HG03064 (cell line): Measurements from ENCODE around the gene NEK10.

Experiments
- ATAC-seq: cut with Tn5 transposase; IDR thresholded peaks from one replicate; pipeline ENCODE4 v1.9.1; 2021; ENCODE audit warnings: low read depth; ENCODE audit not compliant: unreplicated experiment

NEK10 gene

DNA sequence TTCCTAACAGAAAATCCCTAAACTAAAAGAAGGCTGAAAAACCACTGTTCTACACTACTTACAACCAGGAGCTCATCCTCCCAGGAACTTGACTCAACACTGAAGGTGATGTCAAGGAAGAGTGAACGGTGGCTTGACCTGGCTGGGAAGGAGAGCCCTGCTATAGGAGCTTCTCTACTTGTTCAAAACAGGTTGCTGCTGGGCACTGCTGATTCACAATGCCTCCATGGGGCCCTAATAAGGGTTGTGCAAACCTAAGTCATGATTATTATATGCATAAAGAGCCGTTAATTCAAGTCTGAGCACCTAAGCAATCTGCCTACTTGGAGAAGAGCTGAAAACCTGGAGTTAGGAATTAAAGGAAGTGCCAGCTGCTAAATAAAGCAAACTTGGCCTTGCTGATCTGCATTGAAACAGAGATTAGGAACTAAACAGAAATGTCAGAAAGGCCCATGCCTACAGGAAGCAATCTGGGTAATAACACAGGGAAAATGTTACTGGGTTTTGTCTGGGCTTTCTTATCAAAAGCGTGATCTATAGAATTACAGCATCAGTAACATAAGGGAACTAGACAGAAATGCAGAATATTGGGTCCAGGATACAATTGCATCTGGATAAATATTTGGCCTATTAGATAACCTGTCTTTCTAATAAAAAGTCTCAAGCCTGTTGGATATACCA is 243.2 kb downstream of the NEK10 start:
- no peak for ATAC-seq

DNA sequence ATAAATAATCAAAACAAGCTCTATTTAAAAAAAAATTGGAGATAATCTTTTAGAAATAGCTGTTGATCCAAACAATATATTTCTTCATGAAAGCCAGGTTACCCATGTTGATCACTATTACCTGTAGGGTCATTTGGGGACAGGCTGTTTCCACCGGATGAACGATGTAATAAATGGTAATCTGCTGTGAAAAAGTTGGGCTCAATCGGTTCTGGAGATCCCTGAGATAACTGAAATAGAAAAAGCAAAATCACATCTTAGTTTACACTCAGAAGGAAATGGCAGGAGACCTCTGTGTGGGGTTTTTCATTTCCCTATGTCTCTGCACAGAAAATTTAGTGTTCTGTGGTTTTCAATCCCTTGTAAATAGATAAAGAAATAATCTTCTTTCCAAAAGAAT is 249.5 kb downstream of the NEK10 start:
- no peak for ATAC-seq

DNA sequence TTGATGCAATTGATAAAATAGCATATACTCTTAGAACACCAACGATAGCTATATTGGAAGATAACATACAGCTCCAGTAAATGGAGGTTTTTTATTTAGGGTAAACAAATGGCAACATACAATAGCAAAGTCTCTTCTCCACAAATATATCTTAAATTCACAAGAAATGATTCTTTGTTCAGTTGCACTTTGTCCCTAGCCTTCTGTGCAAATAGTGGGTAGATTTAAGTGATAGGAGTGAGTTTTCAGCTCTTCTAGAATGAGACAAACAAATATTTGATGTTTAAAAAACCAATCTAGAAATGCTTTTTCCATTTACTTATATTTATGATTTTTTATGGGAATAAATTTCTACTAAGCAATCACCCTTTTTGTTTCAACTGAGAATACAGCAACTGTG is 253.8 kb downstream of the NEK10 start:
- no peak for ATAC-seq

DNA sequence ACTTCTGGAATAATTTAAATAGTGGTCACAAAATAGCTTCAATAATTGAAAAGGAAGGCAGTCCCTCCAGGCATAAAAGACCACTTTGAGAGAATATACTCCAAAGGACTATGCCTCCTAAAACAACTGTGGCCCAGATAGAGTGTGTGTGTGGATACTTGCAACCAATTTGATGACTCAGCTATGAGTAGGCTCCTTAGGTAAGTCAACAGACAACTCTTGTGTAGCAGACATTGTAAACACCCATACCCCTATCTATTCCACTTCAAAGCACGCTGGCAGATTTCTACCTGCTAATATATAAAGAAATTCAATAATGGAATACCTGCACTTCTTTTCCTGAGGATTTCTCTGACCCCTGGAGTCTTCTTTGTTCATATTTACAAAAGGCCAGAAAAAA is 254.5 kb downstream of the NEK10 start:
- no peak for ATAC-seq

DNA sequence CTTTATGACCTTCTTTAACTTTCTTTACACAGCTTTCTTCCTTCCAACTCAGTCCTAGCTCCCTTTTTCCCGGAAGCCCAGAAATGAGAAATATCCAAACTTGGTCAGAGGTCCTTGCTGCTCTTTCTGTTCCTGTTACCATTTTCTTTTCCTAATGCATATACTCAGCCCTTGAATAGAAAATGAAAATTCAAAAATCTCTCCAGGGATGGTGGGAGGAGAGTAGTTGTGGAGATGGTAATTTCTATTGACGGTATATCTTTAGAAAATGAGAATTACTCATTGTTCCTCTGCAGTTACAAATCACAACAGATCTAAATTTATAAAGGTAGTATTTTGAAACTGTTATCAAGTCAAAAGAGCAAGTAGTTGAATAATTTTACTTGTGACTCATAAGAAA is 255.1 kb downstream of the NEK10 start:
- no peak for ATAC-seq

DNA sequence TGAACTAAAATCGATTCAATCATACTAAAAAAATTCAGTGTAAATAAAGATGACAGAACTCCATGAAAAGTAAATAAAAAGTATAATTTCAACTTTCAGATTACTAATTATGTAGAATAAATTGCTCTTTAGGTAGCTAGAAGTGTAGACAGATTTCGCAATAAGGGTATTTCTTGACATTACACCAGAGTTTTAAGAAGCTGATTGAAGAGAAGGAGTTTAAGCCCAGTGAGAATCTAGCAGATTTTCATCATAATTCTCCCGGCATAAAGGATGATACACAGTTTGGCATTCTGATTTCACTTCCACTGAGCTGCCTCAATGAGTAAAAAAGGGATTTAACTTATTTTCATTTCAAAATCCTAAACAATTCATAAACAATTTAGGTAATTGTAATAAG is 259.2 kb downstream of the NEK10 start:
- no peak for ATAC-seq

DNA sequence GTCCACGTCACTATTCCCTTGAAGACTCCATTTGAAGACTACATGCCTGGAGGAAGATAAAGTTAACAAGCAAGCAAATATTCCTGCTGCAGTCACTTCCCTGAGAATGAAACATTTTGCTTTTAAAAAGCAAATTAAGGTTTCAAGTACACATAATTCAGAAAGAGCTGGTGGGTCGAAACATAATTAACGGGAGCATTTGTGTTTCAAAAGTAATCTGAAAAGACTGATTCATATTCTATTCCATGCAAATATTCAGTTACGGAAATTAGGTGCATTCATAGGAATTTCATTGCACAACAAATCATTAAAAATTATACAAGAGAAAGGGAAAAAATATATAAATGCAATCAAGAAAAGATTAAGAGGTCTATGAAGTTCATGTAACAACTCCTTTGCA is 260.9 kb downstream of the NEK10 start:
- ATAC-seq, result no peak

DNA sequence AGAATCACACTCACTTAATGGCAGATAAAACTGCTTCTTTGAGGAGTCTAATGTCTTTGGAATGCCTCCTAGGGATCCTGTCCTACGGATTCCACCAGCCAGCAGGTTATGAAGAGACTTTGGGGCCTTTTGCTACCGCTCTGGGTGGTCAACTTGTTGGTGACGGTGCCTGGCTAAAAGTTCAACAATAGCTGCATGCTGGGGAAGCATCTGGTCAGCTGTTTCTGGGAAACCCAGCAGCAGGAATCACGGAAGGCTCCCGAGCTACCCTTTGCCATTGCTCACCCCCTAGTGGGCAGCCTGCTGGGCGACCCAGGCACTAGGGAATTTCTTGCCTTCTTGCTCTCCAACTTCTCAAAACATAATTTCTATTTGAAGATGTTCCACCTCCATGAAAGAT is 263.3 kb downstream of the NEK10 start:
- ATAC-seq, result no peak

DNA sequence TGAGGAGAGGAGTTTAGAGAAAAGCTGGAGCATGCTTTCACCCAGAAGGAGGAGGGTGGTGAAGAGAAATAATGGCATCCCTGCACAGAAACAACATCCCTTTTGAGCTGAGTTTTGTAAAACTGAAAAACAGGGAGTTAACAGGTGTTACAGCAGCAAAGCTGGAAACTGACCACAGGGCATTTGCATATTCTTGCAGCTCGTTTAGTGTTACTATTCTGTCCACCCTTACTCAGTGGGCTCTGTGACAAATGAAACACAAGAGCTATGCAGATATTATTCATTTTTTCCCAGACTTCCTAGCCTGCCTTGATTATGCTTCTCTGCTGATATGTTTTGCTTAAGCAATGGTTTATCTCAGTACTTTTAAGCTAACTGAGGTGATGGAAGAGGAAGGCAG is 272.0 kb downstream of the NEK10 start:
- no peak for ATAC-seq

DNA sequence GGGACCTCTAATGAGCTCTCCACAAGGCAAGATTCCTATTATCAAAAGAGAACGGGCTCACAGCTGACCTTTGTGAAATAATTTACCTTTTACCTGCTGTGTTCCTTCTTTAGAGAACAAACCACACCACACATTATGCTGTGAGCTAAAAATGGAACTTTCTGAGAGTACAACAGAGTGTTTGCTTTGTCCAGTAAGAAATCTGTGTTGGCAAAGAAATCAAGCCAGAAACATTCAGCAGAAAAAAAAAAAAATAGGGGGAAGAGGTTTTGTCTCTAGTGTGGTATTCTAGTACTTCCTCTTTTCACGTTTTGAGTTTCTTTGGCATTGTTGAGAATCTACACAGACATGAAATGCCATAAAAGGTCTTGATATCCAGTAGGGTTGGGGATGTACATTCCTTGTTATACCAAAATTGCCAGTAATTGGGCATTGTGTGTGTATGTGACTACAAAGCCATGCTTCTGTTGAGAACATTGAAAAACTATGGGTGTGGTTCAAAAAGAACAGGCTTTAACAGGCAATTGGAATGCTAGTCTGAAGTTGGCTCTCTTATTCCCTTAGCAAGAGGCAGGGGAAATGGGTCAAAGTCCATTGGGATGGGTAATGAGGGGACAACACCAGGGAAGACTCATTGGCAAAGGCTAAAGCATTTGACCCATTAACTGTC is 273.5 kb downstream of the NEK10 start:
- ATAC-seq, result no peak

DNA sequence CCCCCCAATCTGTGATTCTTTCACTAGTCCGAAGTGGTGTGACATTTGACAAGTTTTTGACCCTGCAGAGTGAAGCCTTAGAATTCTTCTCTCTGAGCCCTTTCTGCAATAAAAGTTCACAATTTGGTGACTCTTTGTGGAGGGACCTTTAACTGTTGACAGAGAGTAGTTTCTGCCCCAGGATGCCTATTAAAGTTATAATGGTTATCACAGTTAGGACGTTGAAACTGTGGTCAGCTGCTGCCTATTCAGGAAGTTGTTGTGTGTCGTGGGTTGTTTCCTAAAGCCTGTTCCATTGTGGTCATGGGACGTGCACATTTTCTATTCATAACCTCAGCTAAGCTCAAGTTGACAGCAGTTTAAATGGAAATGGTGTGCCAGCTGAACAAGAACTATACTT is 274.5 kb downstream of the NEK10 start:
- no peak for ATAC-seq

DNA sequence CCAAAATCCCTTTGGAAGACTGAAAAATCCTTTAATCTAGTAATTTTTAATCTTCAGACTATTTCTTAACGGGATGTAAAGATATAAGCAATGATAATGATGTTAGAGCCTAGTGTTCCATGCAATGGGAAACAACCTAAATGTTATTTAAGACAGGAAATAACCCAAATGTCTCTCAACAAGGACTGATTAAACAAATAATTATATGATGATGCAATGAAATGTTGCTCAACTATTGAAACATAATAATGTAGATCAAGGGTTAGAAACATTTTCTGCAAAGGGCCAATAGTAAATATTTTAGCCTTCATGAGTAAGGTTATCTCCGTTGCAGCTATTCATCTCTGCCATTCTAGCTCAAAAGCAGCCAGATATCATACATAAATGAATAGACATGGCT is 275.4 kb downstream of the NEK10 start:
- ATAC-seq, result no peak

DNA sequence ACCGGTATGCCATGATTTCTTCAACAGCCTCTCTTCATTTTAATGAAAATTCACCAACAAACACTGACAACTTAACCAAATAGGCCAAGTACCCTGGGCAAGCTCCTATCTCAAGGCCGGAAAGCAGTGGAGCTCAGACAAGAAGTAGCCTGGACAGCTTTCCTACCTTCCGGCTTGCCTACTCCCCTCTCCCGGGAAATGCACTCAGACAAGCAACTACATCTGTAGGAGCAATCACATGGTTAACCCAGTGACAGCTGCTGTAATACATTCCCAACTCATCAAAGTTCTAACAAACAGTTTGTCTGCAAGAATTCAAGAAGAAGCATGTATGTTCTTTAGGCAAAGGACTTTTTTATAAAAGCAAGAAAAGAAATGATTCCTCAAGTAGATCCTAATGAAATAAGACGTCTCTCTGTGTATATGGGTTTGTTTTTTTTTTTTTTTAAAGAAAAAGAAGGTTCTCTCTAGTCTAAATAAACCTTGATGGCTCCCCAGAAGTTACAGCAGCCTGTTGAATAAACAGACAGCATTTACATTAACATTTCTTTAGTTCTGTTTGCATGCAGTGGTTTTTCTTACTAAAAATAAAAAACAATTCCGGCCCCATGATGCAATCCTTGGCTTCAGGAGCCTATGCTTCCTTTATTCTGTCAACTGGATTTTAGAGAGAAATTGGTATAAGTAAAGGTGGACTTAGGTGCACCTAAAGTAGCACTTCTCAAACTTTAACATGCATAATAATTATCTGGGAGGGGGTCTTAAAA is 278.7 kb downstream of the NEK10 start:
- ATAC-seq, result no peak

DNA sequence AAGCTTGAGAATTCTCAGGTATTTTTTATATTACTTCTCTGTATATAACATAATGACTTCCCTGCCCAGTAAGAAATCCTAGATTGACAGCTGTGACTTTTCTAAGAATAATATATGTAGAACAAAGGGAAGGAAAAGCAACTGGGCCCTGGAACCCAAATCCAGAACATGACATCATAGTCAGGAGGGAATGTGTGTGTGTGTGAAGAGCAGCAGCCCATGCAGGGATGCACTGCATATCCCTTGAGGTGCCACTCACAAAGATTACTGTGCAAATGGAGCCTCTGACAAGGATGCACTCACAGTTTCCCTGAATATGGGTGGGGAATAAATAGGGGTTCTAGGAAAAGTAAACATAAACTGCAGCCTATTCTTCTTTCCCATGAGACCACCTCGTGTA is 279.5 kb downstream of the NEK10 start:
- no peak for ATAC-seq

DNA sequence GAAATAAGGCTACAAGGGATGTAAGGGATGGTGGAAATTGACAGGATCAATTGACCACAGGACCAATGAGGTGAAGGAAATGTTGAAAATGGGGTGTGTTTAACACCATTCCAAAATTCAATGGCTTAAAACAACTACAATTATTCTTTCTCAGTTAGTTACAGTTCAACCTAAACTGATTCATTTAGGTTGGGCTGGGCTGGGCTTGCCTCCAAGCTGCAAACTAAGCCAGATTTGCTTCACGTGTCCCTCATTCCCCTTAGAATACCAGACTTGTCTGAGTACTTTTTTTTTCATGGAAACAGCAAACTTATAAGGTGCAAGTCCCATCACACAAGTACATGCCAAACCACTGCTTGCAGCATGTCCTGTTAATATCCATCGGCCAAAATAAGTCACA is 280.1 kb downstream of the NEK10 start:
- ATAC-seq, result no peak

DNA sequence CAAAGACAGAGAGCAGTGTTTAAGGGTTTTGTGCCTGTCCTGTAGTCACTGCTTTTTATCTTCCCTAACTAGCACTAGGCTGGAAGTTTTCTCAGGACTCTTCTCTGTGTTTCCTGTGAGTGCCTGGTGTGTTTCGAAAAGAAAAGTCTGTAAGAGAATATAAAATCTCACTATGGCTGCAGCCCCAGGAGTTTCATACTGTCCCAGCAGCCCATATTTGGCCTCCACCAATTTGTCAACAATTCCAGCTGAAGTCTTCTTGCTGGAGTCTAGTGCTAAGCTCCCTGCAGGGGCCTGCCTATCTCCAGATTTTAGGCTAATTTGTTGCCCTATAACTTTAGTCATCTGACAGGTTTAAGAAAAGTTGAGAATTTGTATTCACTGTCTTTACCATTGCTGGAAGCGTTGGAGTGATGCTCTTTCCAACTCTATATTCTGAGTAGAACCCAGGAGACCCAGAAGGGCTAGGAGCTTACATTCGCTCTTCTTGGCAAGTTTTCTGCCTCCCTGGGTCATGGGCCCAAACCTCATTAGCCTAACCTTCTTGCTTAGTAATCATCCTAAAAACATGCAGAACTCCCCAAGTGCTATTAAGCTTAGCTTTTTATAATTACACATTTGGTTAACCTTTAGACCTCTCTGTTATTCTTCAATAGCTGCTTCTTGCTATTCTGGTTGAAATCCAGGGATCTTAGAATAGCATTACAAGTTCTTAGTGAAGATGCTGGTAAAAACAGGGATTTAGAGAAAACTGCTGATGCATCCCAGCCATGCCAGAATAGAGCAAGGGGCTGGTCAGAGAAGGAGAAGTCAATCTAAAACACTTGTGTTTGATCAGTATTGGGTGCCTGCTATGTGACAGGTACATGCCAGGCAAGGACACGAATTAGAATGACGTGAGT is 283.1 kb downstream of the NEK10 start:
- no peak for ATAC-seq

DNA sequence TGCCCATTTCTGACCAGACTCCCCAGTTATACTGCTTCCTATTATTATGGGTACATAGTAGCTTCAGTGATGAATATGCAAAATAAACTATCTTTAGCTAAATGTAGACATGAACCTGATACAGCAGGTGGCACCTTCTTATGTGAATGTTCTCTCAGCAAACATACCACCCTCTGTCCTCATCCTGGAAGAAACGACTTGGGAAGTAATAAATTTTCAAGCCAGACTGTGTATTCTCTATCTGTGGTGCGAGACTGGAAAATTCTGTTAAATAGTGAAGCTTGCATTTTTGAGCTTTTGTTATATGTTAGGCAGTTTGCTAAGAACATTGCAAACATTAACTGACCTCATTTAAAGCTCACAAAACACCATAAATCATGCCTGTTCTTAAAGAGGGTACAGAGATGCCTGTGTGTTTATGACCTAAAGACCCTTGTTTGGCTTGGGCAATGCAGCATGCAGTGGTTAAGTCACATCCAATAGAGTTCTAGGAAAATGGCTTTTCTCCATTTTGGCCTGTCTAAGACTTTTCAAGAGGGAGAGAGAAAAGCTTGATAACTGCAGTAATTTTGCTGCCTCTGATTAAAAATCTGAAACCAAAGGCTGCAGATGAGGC is 287.1 kb downstream of the NEK10 start:
- ATAC-seq, result no peak

DNA sequence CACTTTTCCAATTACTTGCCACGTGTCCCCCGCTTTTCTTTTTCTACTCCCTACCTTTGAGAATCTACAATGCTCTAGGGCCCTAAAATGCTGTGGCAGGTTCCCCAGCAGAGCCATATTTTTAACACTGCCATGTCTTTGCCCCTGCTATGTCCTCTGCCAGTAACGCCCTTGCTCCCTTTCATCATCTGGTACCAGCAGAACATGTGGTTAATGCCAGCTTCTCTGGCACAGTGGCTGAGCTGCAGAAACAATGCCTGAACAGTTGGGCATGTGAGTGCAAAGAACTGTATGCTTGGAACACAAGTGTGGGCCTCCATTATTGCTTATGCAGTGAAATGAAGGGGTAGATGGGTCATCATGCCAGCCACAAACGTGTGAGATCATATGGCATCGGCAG is 287.6 kb downstream of the NEK10 start:
- no peak for ATAC-seq

DNA sequence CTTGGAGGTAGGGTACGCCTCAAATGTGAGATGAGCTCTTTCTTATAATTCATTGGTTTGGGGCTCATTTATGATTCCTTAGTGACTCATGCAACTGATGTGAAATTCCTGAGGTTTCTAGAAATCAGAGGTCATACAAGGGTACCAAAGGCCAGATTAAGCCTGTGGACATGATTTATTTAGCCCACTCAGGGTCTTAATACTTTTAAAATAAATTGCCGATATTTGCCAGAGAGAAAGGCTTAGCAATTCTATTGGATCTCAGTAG is 289.0 kb downstream of the NEK10 start:
- no peak for ATAC-seq

DNA sequence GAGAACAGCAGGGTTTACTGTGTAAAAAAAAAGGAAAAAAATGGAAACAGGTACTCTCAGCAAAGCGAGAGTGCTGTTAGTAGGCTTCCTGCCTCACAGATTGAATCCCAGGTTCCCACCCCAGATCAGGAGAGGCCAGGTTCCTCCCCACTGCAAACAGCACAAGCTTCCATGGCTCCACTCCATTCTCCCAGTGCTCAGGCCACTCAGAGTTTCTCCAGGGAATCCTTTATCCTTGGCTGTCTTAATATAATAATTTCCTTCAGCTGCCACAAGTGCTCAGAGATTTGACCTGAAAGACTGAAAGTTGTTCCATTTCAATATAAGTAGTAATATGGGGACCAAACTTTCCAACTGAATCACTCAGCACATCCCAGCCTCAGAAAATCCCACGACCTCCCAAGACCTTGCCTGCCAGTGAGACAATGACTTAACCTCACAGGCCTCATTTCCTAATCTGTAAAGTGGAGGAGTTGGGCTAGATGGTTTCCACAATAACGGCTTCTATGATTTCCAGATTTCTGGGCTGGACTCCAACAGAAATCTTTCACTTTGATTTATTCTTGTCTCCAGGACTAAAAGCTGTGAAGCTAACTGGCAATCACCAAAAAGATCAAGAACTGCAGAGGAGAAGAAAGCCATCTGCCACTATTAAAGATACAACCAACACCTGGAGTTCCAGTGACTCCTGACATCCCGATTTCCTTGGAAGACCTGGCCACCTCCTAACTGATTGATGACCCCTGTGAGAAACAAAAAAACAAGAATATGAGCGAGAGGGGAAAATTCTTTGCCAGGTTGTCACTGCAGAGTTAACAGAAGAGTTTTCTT is 289.5 kb downstream of the NEK10 start:
- no peak for ATAC-seq
